Measurements from ENCODE around the gene LAPTM5.
"Not testable (repeated sequence)": the region's sequence is repeated elsewhere in the genome, so short reads cannot be mapped to it uniquely, and the experiment has no call there.

Gene LAPTM5

DNA sequence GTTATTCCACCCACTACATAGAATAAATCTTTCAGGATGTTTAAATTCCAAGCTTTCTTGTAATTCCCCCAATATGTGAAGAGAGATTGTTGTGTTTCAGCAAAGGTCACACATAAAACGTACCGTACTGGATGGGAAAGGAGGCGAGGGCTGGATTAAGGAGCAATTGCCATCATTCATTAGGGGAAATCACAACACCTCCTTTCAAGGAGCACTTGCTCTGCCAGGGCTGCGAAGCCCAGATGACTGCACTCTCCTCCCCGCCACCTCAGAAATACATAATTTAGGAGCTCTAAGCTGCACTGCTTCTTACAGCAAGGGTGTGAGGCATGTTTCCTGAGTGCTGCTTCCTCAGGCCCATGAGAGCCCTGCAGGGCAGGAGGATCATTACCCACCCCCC lies 63.8 kb downstream of the LAPTM5 start:
- no peak for DNase-seq (ENCODE audit: low read depth)

DNA sequence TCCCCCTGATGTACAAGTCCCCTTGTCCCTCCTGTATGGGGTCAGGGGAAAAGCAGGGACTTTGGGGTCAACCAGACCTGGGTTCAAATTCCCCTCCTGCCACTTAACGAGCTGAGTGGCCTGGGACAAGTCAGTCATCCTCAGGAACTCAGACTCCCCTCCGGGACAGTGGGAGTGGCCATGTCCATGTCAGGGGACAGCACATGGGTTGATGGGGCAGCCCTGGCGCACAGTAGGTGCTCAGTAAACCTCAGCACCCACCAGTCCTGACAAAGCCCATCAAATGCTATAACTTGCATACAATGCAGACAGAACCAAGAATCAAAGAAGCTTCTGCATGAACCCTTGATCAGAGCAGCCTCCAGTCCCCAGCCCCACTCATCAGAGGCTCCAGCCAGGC lies 64.2 kb downstream of the LAPTM5 start:
- no peak for DNase-seq (ENCODE audit: low read depth)

- DNase-seq (ENCODE audit: low read depth): no peak
Measured at GRCh38 chr1:30692948-30693301, 64.6 kb downstream of the LAPTM5 start.

DNA sequence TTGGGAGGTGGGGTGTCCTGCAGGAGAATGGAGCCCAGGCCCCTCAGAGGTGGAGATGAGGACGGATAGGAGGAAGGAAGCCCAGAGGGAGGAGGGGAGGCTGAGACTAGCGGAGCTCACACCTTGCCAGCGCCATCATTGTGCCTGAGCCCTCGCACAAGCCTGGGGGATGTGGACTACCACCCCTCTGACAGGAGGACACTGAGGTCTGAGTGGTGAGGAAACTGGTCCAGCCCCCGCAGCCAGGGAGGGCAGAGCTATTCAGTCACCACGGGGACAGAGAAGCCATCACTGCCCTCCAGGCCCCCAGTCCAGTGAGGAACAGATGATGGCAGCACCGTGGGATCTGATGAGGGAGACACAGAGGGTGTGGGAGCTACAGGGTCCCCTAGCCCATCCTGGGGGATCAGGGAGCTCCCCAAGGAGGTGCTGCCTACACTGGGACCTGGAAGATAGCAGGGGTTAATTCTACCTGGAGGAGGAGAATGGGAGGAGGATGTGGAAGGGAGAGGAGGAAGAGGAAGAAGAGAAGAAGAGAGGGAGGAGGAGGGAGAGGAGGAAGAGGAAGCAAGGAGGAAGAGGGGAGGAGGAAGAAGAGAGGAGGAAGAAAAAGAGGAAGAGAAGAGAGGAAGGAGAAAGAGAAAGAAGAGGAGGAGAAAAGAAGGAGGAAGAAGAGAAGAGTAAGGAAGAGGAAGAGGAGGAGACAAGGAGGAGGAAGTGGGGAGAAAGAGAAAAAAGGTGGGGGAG lies 65.2 kb downstream of the LAPTM5 start:
- no peak for DNase-seq (ENCODE audit: low read depth)

GRCh38 chr1:30691480-30691879 lies 66.1 kb downstream of the LAPTM5 start:
- DNase-seq (ENCODE audit: low read depth): no peak

GRCh38 chr1:30689901-30690645 lies 67.5 kb downstream of the LAPTM5 start:
- DNase-seq (ENCODE audit: low read depth): no peak

DNA sequence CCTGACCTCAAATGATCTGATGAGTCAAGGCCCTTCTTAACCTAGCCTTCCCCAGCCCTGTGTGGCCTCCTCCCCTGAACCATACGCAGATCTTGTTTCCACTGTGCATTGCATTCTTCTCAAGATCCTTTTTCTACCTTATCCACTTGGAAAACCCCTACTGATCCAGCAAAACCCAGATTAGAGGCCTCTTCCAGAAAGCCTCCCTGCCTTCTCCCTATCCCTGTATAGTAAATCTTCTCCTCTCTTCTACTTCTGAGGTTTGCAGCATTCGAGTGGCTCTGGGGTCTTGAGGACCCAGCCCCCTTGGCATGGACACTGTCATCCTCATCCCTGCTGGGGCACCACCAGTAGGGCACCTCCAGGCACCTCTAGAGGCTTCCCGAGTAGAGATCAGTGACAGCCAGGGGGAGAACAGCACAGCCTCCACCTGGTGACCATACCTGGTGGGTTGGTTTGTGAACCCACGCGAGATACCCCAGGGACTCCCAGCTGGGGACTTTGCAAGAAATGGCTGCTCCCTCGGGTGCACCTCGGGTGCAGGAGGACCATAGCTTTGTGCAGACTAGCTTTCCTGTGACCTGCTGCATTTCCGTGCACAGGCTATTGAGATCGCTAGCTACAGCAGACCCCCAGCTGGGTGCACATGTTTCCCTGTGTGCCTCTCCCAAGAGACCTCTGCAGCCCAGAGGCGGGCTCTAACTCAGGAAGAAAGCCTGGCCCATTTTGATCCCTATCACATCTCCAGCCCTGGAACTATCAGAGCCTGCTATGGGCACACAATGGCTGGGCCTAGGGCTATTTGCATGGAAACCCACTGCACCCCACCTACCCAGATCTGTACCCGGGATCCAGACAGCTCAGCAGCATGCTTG lies 68.4 kb downstream of the LAPTM5 start:
- no peak for DNase-seq (ENCODE audit: low read depth)

DNA sequence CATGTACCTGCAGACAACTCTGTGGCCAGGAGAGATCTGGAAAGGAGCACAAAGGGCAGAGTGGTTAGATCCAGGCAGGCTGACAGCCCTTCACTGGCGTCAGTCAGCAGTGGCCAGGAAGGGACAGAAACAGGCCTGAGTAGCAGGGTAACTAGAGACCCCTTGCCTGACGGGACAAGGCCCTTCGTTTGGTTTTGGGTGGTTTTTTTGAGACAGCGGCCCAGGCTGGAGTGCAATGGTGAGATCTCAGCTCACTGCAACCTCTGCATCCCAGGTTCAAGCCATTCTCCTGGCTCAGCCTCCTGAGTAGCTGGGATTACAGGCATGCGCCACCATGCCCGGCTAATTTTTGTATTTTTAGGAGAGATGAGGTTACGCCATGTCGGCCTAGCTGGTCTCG lies 69.1 kb downstream of the LAPTM5 start:
- DNase-seq (ENCODE audit: low read depth): not testable (repeated sequence)

GRCh38 chr1:30687886-30688285 lies 69.7 kb downstream of the LAPTM5 start:
- DNase-seq (ENCODE audit: low read depth): no peak

GRCh38 chr1:30686236-30686935 lies 71.2 kb downstream of the LAPTM5 start:
- no peak for DNase-seq (ENCODE audit: low read depth)

- no peak for DNase-seq (ENCODE audit: low read depth)
Measured at GRCh38 chr1:30685796-30686165, 71.8 kb downstream of the LAPTM5 start.

GRCh38 chr1:30684881-30685795 lies 72.4 kb downstream of the LAPTM5 start:
- DNase-seq (ENCODE audit: low read depth): no peak

GRCh38 chr1:30684259-30684658 lies 73.3 kb downstream of the LAPTM5 start:
- no peak for DNase-seq (ENCODE audit: low read depth)

GRCh38 chr1:30683699-30684098 lies 73.9 kb downstream of the LAPTM5 start:
- no peak for DNase-seq (ENCODE audit: low read depth)
